Right lobe of liver (tissue), 6 donors: Measurements from ENCODE around the gene EED. TPM values are rescaled to one million over a fixed set of nuclear protein-coding genes. Genes with fewer than 3 reads are reported as not detected.

Experiments
- ATAC-seq, 4 donors: fragments of 200-7000 bp; cut with Tn5 transposase; one replicate each; pipeline ENCODE4 v1.9.1; 2020; ENCODE audit warnings: mild to moderate bottlenecking in 4 of 4, moderate library complexity in 4 of 4
- DNase-seq, 3 donors: peaks; one replicate each; pipeline ENCODE4 v3.0.0-alpha.2; 2020
- H3K27ac ChIP-seq, 3 donors: fragments of 200-600 bp; one replicate each; pipeline ENCODE4 v1.8.0; 2022
- H3K27me3 ChIP-seq, 2 donors: fragments of 200-600 bp; one replicate each; pipeline ENCODE4 v1.8.0; 2022
- H3K36me3 ChIP-seq, 4 donors: fragments of 200-600 bp; sonication (generic) in 1 of 4; one replicate each; pipeline versions ENCODE4 v1.5.1 to v1.8.0; 2017 to 2022; ENCODE audit warnings: control low read depth in 1 of 4
- H3K4me1 ChIP-seq, 4 donors: fragments of 200-600 bp; sonication (generic) in 1 of 4; one replicate each; pipeline versions ENCODE4 v1.5.1 to v1.8.0; 2017 to 2022; ENCODE audit warnings: control low read depth in 1 of 4
- H3K4me3 ChIP-seq, 3 donors: fragments of 200-600 bp; one replicate each; pipeline ENCODE4 v1.8.0; 2022
- H3K9me3 ChIP-seq, 4 donors: fragments of 200-600 bp; sonication (generic) in 1 of 4; one replicate each; pipeline versions ENCODE4 v1.5.1 to v1.8.0; 2017 to 2022; ENCODE audit warnings: control low read depth in 1 of 4
- POLR2A ChIP-seq: fragments of 450-650 bp; IDR thresholded peaks from one replicate; pipeline ENCODE4 v1.6.1; 2017; ENCODE audit warnings: antibody characterized with exemption, mild to moderate bottlenecking
- WGBS: methylation state at CpG from one replicate; pipeline ENCODE4 v1.1.6; 2018; ENCODE audit warnings: low coverage, low lambda C conversion rate; ENCODE audit not compliant: insufficient coverage; ENCODE audit errors: missing lambda C conversion rate; 5-methylcytosine and 5-hydroxymethylcytosine counted together
- intact Hi-C, 2 donors: fragments of 100-400 bp; cut with DNase I; formaldehyde crosslinking; loops; one replicate each; pipeline versions ENCODE4 v1.11.2 to v1.14.1; 2022
- long read RNA-seq: library from polyadenylated mRNA; unstranded; transcript quantifications from one replicate; pipeline ENCODE4 v2.0.0, GENCODE V29; 2019
- total RNA-seq, 6 experiments: library from RNA; depleted of rRNA in 2 of 6; stranded (reverse); fragments of >200 nt in 2 of 6; fragmentation: NEBNext Ultra II Directional in 3 of 6; extraction: Animal tissue kit (Norgen Biotek cat#: 25700) in 3 of 6; gene quantifications; one replicate each; pipeline versions ENCODE4 v1.1.0 to v1.2.4, GENCODE V29; 2016 to 2023
- TF ChIP-seq, protein P1 (sequence below), 4 donors: fragments of 200-600 bp in 3 of 4; fragments of 450-650 bp in 1 of 4; IDR thresholded peaks; one replicate each; pipeline versions ENCODE4 v1.5.1 to v1.8.0; 2016 to 2022; ENCODE audit warnings: antibody characterized with exemption in 4 of 4, mild to moderate bottlenecking in 2 of 4
- donor health status: DM: no; HTN: yes; CAD: no.
- donor health status: DM: no; HTN: no; CAD: no.
- donor health status: DM: no; HTN: no; CAD: no.
- donor health status: DM: no; HTN: yes; CAD: no.
- donor health status: DM: no; HTN: yes; CAD: no.

The EED gene, protein sequence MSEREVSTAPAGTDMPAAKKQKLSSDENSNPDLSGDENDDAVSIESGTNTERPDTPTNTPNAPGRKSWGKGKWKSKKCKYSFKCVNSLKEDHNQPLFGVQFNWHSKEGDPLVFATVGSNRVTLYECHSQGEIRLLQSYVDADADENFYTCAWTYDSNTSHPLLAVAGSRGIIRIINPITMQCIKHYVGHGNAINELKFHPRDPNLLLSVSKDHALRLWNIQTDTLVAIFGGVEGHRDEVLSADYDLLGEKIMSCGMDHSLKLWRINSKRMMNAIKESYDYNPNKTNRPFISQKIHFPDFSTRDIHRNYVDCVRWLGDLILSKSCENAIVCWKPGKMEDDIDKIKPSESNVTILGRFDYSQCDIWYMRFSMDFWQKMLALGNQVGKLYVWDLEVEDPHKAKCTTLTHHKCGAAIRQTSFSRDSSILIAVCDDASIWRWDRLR
- total RNA-seq = 10 to 100 TPM in 1 of 6 experiments, 1 to 10 TPM in 5; 6.7 to 10.4 (median 8.9) TPM
- long read RNA-seq = 0 reads

DNA sequence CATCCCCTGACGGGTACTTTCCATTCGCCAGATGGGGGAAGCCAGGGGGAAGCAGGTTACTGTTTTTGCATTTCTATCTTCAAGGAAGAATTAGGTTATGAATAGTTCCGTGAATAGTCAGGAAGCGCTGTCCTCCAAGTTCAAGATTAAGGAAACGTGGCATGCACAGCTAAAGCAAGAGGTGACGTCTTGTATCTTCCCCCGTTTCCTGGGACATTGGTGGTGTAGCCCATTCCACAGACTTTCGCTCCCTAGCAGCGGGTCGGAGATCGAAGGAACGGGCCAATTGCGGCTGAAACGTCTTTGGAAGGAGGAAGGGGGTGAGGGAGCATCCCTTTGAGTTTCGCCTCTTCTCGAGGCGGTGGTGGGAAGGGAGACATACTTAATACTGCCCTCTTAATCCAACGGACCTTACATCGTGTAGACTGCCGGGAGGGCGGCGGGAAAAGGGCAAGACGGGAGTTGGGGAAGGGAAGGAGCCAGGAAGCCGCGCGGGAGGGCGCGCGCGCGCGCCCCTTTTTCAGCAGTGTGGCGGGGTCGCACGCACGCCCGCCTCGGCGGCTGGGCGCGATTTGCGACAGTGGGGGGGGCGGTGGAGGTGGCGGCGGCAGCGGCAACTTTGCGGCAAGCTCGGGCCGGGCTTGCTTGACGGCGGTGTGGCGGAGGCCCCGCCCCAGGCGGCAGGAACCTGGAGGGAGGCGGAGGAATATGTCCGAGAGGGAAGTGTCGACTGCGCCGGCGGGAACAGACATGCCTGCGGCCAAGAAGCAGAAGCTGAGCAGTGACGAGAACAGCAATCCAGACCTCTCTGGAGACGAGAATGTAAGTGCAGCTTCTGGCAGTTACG lies at the start of gene EED:
TSS of gene EED (plus strand) at position 232 of the 847 bp plus-strand sequence. CDS start at position 709, 477 bp downstream.
- DNase-seq (peak; percentile 96 to 97 (median 96)), ATAC-seq (peak; percentile 93 to 97 (median 95))
- Histone ChIP-seq H3K4me3 (peak within 1 kb of the TSS; percentile 76 to 90 (median 81)), H3K36me3 (no peaks in the 10 kb centered on the region), H3K4me1 (peaks cover 0 to 14% (median 4%) of the 10 kb centered on the region in 4 donors), H3K9me3 (no peaks in the 10 kb centered on the region), H3K27me3 (no peaks in the 10 kb centered on the region), H3K27ac (peak within 1 kb of the TSS; percentile 95 to 96 (median 95))
- under 1% methylated on average over 39 of the region's 64 CpGs for WGBS
- TF ChIP-seq, protein P1, sequence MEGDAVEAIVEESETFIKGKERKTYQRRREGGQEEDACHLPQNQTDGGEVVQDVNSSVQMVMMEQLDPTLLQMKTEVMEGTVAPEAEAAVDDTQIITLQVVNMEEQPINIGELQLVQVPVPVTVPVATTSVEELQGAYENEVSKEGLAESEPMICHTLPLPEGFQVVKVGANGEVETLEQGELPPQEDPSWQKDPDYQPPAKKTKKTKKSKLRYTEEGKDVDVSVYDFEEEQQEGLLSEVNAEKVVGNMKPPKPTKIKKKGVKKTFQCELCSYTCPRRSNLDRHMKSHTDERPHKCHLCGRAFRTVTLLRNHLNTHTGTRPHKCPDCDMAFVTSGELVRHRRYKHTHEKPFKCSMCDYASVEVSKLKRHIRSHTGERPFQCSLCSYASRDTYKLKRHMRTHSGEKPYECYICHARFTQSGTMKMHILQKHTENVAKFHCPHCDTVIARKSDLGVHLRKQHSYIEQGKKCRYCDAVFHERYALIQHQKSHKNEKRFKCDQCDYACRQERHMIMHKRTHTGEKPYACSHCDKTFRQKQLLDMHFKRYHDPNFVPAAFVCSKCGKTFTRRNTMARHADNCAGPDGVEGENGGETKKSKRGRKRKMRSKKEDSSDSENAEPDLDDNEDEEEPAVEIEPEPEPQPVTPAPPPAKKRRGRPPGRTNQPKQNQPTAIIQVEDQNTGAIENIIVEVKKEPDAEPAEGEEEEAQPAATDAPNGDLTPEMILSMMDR (IDR thresholded peaks at IDR 0.05) = no peak
- TF ChIP-seq POLR2A = peak; percentile 70
- intact Hi-C loops = no loop called here

DNA sequence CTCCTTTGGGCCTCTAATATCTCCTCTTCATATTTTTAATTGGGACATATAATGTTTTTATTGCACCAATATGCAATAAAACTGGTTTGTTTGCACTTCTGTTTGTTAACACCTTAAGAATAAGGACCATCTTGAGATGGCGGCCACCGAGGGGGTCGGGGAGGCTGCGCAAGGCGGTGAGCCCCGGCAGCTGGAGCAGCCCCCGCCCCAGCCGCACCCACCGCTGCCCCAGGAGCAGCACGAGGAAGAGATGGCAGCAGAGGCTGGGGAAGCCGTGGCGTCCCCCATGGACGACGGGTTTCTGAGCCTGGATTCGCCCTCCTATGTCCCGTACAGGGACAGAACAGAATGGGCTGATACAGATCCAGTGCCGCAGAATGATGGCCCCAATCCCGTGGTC lies 49.6 kb upstream of the EED start:
- intact Hi-C loops = loop anchor here in 1 of 2 donors (10.0 kb wide), 1 partner anchor 150 kb away; no protein-coding TSS in a partner anchor
- H3K4me1 ChIP-seq = peaks cover 0 to 10% (median 0%) of the 10 kb centered on the region in 4 donors
- no peak for DNase-seq
- no peak overlapping the region for H3K27ac ChIP-seq
- no peaks in the 10 kb centered on the region for H3K36me3 ChIP-seq
- no peak for ATAC-seq
- H3K27me3 ChIP-seq = no peaks in the 10 kb centered on the region
- no peaks in the 10 kb centered on the region for H3K9me3 ChIP-seq
- no peak overlapping the region for H3K4me3 ChIP-seq
- TF ChIP-seq, protein P1 (IDR thresholded peaks at IDR 0.05) = no peak
- no peak for TF ChIP-seq POLR2A
- WGBS = 80% methylated on average over 10 of the region's 18 CpGs

DNA sequence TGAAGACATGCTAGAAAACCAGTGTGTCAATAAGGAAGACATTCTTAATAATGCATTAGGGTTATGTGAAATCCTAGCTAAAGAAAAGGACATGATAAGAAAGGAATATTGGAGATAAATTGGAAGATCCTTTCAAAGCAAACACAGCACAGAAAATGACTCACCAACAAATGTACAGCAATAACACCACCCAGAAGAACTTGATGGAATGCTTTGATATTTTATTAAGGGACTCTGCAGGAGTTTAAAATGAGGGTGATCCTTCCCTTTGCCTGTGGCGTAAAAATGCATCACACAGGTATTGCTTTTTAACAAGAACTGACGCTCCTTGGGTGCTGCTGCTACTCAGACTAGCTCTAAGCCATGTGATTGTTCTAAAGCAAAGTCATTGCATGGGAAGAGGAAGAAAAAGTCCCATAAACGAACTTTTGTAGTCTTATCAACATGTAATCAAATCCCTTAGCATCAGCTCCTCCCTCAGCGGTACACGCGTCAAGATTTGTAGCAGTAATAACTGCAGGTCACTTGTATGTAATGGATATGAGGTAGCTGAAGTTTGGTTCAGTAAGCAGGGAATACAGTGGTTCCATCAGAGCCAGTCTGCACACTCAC lies 48.4 kb upstream of the EED start:
- Histone ChIP-seq H3K9me3 (no peaks in the 10 kb centered on the region), H3K4me3 (no peak overlapping the region)
- intact Hi-C loops = loop anchor here in 1 of 2 donors (10.0 kb wide), 1 partner anchor 151 kb away; no protein-coding TSS in a partner anchor

More for the DNA sequence above, 48.4 kb upstream of the EED start:
- TF ChIP-seq POLR2A = no peak
- TF ChIP-seq, protein P1 (IDR thresholded peaks at IDR 0.05) = no peak
- Histone ChIP-seq H3K27me3 (no peaks in the 10 kb centered on the region), H3K36me3 (no peaks in the 10 kb centered on the region), H3K4me1 (peaks cover 0 to 10% (median 0%) of the 10 kb centered on the region in 4 donors), H3K27ac (no peak overlapping the region)
- 68% methylated on average over 6 of the region's 6 CpGs for WGBS
- DNase-seq (no peak), ATAC-seq (no peak)
